Stimulated activated CD4-positive, alpha-beta T cell treated with anti-CD3 and anti-CD28 coated beads, Interleukin-4, amount 100 ng/mL, for 1 hour (primary cell): ENCODE measurements around the gene GHRL.
"Not testable (repeated sequence)": the region's sequence is repeated elsewhere in the genome, so short reads cannot be mapped to it uniquely, and the experiment has no call there.

Source experiments
- DNase-seq: peaks from one replicate; pipeline ENCODE4 v3.0.0-alpha.2; 2020

The GHRL gene

DNA sequence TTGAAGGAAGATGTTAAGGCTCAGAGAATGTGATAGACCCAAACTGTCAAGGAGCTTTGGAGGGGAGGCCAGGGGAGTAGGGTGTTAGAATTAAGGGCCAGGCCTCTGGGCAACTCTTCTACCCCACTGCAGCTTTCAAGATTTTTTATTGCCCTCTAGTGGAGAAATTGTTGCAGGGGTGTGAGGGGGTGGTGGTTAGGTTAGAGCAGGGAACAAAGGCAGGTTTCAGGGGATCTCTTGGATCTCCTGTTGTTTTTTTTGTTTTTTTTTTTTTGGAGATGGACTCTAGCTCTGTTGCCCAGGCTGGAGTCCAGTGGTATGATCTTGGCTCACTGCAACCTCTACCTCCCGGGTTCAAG, 29.6 kb upstream of the GHRL start:
- DNase-seq, result no peak

DNA sequence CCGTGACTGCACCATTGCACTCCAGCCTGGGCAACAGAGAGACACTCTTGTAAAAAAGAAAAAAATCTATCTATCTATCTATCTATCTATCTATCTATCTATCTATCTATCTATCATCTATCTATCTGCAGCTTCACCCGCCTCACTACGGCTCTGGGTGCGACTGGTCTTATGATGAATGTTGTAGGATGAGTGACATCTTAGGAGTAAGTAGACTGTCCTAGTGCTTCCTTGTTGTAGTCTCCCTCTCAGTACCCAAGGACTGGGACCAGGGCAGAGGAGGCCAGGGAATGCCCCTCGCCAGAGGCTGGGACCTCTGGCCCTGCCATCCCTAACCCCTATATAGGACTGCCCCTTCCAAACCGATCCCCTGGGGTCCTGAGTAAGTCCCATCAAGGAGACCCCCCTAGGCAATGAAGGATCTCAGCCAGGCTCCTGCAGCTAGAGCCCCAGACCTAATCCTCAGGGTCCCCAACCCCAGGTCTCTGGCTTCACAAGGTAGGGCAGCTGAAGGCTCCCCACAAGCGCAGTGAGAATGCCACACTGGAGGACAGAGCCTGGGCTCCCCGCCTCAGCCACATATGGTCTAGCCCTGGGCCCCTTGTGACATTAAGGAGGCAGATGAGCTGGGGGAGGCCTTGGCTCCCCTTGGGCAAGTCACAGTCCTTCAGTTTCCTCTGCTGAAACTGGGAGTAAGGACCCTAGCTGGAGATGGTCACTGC, 29.0 kb upstream of the GHRL start:
- no peak for DNase-seq

DNA sequence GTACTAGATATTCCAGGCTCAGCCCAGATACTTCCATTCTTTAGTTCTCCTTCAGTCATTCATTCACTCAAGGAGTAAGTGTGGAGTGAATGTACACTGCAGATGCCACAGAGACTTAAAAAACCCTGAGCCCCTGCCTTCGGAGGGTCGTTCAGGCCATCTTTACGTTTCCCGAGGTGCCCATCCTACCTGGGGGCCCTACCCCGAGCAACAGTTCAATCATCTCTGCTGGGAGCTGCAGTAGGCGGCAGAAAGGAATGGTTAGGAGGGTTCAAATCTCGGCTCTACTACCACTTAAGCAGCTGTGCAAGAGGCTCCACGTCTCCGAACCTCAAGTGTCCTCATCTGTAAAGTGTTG, 27.6 kb upstream of the GHRL start:
- no peak for DNase-seq

DNA sequence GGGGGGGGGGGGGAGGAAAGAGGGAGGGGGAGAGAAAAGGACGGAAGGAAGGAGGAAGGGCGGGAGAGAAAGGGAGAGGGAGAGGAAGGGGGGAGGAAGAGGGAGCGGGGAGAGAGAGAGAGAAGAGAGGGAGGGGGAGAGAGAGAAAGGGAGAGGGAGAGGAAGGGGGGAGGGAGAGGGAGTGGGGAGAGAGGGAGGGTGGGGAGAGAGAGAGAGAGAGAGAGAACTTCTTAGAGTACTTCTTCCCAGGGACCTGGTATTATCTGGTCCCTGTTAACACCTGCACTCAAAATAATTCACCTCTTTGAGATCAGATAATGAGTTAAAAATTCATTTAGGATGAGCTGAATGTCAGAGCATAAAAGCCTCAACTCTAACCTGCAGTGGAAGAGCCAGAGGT, 27.1 kb upstream of the GHRL start:
- DNase-seq, result no peak

DNA sequence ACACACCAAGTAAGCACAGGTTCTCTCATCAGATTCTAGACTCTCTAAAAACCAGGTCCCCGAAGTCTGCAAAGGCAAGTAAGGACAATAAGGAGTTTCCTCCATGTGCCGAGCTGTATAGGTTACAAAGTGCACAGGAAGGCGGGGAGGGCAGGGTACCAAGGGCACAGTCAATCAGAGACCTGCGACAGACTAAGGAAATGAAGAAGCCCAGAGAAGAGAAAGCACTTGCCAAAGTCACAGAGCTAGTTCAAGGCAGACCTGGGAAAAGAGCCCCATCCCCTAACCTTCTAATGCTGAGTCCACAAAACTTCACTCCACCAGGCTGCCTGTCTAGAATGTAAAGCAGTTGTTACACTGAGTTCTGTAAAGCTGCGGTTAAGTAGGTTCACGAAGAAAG, 26.5 kb upstream of the GHRL start:
- no peak for DNase-seq

DNA sequence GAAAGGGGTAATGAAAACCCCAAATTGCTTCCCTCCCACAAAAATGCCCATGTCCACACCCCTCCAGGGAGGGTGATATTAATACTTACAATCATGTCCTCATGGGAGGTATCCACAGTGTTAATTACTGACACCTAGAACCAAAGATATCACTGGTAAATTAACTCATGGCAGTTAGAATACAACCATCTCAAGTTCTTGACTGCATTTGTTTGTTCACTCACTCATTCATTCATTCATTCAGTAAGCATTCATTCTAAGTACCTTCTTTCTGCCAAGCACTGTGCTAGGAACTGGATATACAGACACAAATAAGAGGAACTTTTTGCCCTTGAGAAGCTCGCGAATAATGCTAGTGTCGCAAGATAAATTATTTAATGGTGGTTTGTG, 25.2 kb upstream of the GHRL start:
- DNase-seq, result no peak

DNA sequence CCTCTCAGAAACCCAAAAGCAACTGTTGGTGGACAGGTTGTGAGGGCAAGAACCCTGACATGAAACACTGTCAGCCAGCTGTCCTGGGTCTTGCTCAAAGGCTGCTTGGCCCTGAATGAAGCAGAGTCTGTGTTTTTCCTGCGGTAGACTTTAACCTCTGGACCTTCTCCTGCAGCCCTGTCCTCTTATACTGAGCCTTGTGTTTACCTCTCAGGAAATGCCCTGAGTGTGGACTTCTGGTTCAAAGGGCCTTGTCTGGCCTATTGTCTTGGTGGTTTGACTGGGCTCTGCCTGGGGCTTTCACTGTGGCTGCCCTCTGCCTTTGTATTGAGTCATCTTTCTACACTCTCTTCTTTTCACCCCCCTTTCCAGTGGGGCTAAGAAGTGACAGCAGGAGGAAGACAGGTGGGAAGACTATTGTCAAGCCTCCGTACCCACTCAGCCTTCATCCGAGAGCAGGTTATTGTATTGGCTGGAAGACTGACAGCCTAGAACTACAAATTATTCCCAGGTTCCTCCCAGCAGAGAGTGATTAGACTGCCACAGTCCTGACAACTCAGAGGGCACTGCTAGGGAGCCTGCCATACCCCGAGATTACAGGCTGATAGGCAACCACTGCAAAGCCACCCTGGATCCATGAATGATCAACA, 24.7 kb upstream of the GHRL start:
- no peak for DNase-seq

DNA sequence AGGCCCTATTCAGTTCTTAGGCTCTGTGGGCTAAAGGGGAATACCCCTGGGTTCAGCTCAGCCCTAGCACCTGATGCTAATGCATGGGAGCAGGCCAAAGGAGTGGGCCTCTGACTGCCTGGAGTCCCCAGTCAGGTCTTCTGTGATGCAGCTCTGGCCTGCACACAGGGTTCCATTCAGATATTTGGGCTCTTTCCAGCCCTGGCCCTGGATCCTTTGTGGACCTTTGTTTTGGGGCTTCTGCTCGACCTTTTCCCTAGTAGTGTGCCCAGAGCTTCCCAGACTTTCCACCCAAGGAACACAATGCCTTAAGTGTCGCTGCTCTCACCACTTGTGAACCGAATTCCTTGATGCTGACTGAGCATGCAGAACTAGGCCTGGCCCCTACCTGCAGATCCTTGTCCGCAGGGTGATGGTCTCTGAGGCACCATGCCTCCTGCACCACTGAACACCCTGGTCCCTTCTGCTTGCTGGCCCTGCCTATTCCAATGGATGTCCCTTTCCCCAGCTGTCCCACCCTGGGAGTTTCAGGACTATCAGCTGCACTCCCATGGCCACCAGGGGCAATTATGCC, 23.1 kb upstream of the GHRL start:
- DNase-seq, result no peak

DNA sequence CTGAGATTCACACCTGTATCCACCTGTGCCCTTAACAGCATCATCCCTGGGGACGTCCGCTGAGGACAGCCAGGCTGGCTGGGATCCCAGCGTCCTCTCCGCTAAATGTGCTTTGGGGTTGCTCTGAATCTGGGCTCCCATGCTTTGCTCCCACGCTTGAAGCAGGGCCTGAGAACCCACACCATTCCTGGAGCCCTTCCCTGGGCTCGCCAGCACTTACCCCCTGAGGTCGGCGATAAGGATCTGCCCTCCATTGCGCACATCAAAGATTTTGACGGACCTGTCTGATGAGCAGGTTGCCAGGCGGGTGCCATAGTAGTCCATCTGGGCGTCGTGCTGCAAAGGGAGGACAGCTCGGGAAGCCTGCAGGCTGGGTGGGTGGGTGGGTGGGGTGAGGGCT, 22.4 kb upstream of the GHRL start:
- DNase-seq, result no peak

DNA sequence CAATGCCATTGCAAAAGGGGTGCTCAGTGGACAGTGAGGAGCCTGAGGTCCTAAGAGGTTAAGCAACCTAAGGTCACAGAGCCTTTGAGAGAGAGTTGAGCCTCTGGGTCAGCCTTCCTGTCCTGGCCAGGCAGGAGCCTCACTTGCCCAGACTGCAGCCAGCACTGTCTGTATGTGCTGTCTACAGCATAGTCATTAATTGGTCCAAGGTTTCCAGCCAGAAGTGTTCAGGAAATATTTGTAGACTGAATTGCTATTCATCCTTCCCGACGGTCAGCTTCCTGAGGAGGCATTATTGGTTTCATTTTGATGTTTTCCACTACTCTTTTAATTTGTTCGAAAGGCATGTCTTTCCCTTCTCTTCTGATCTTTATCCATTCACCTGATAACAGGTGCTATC, 20.1 kb upstream of the GHRL start:
- DNase-seq, result no peak

DNA sequence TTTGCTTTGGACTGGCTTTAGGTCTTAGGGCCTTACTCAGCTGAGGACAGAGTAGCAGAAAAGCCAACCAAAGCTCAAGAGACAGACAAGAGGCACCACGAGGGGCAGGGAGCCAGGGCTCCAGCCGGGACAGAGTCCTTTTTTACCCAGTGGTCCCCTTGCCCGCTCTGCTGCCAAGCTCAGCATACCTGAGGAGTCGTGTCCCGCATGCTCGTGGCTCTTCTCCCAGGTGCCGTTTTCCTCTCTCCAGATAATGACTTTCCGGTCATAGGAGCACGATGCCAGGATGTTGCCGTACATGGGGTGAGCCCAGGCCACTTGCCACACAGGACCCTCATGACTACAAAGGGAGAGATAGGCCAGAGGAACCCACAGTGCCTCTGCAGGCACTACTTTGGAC, 19.6 kb upstream of the GHRL start:
- no peak for DNase-seq

DNA sequence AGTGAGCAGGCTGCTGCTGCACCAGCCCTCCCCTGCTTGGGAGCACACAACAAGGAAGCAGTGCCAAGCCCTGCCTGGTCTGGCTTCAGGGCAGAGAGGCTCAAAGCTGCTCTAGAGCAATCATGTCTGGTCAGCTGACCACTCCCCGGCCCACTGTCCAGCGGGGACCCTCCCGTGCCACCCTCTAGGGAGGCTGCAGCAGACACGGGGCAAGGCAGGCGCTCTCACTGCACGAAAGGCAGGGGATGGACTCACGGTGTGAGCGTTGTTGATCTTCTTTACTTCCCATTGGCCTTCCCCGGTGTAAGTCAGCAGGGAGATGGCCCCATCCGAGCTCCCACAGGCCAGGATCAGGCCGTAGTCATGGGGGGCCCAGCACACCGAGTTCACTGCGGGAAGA, 19.0 kb upstream of the GHRL start:
- DNase-seq, result no peak

DNA sequence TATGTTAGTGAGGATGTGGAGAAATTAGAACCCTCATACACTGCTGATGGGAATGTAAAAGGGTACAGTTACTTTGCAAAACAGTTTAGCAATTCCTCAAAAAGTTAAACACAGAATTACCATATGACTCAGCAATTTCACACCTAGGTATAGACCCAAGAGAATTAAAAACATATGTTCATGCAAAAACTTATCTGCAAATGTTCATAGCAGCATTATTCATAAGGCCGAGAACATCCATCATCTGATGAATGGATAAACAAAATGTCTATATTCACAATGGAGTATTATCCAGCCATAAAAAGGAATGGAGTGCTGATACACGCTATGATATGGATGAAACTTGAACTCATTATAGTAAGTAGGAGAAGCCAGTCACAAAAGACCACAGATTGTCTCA, 17.8 kb upstream of the GHRL start:
- DNase-seq, result no peak

DNA sequence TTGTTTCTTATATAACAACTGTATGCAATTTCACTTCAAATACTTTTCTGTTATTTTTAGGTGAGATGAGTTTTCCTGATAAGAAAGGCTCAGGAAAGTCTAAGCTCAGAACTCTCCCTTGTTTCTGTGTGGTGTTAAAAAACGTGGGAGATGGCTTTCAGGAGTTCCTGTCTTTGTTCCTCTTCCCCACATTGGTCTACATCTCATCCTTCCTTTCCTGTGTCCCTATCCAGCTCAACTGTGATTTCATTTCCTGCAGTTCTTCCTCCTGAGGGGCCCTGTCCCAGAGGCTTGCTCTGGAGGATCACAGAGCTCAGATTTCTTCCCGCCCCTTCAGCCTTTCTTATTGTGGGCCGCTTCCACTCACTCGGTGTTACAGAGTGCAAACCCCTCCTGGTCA, 17.0 kb upstream of the GHRL start:
- no peak for DNase-seq

DNA sequence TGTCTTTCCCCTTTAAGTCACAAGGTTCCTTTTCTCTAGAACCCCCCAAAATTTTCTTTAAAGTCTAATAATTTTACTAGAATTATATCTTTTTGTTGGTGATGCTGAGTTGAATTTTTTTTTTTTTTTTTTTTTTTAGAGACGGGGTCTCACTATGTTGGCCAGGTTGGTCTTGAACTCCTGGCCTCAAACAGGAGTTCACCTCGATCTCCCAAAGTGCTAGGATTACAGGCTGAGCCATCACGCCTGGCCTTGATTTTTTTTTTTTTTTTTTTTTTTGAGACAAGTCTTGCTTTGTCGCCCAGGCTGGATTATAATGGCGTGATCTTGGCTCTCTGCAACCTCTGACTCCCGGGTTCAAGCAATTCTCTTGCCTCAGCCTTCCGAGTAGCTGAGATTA, 15.9 kb upstream of the GHRL start:
- no peak for DNase-seq

DNA sequence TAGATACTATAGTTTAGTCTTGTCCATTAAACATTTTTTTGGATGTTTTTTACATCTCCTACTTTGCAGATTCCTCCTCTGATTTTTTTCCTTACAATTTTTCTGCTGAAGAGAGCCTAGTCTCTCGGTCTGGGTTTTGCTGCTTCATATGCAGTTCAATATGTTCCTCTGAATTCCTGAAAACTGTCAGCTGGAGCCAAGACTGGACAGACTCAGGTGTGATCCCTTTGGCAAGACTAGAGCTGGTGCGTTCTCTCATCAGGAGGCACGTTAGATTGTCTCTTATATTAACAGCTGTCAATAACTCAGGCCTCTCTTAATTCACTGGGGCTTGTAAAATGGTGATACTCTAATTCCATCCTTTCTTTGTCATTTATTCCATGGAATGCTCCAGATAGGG, 13.4 kb upstream of the GHRL start:
- no peak for DNase-seq

DNA sequence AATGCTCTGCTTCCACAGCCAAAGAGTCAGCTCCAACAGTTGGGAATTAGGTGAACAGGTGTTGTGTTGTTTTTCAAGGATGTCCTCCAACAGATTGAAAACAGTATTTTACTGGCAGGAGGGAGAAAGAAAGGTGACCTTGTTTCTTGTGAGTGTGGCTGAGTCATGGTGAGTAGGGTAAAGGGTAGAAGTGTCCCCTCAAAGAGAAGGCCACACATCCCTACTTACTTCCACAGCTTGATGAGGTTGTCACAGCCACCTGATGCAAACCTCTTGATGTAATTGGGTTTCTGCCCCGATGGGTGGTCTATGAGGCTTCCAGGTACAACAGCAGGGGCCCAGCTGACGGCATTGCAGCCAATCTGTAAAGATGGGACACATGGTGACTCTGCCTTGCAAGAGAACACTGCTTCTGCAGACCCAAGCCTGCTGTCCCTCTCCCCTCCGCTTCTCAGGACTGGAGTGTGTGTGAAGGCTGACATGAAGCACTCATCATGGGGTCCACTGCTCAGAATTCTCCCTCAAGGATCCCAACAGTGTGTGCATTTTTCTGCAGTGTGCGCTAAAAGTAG, 12.7 kb upstream of the GHRL start:
- DNase-seq, result no peak

DNA sequence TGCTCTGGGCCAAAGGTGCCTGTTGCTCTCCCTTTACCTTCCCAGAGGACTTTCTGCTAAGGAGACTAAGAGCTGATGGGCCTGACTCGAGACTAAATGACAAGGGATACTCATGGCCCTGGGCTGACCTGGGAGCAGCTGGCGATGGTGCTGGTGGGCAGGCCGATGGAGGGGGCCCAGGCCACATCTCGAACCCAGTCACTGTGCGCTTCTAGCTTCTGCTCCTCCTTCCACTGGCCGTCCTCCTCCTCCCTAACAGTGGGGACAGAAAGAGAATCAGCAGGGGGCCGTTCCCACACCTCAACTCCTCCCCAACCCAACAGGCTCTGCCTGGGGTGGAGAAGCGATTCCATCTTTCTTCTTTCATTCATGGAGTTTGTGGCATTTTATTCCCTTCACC, 12.2 kb upstream of the GHRL start:
- DNase-seq, result no peak

DNA sequence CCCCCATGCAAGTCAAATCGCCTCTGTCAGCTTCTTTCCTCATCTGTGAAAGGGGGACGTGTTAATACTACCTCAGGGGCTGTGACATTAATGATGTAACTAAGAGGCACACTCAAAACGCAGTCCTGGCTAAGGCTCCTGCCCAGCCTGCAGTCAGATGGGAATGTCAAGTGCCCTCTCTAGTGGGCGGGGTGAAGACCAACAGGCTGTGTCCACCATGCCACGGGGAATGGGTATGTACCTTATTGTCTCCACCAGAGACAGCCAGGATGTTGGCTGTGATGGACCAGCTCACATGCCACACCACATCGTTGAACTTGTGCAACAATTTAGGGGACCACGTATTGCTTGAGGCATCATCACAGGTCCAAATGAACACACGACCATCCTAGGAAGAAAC, 11.0 kb upstream of the GHRL start:
- no peak for DNase-seq

DNA sequence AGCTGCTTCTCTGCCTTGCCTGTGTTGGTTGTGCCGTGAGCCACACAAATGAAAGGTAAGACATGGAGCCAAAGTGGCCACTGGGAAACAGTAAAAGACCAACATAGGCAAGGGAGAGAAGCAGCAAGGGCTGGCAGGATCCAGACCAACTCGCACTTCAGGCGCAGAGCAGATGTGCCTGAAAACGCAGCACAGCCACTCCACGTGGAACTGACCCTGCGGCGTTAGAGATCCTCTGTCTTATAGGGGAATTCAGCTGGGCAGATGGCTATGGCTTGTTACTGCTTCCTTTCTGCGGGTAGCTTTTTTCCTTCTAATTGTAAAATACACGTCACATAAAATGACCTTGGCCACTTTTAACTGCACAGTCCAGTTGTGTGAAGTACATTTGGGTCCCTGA, 10.4 kb upstream of the GHRL start:
- no peak for DNase-seq

DNA sequence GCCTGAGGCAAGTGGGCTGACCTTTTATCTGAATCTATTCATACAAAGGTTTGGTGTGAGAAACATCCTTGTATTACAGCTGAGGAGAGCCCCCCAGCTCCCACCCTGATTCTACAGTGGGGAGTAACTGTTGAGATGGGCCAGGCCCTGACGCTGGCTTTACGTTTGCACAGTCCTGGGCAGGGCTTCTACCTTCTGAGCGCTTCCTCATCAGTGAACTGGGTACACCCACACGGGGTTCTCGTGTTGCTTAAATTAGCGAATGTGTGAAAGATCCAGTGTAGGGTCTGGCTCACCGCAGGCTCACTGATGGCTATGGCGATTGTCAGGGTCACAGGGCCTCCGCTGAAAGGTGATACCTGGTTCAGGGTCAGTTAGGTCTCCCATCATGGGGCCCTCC, 7.3 kb upstream of the GHRL start:
- DNase-seq, result no peak

DNA sequence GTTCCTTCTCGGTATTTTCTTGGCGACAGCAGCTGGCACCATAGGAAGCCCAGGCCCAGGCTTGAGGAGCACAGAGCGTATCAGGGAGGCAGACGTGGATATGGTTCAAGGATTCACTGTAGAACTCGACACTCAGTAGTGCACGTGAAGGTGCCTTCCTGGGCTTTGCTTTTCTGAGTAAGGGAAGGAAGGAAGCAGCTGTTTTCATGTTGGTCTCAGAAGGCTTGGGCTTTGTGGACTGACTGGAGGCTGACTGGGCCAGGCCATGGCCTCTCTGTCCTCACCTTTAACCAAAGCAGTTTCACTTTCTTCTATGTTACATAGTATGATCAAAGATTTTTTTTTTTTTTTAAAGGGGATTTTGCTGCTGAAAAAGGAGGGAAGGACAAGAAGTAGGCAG, 6.9 kb upstream of the GHRL start:
- no peak for DNase-seq

DNA sequence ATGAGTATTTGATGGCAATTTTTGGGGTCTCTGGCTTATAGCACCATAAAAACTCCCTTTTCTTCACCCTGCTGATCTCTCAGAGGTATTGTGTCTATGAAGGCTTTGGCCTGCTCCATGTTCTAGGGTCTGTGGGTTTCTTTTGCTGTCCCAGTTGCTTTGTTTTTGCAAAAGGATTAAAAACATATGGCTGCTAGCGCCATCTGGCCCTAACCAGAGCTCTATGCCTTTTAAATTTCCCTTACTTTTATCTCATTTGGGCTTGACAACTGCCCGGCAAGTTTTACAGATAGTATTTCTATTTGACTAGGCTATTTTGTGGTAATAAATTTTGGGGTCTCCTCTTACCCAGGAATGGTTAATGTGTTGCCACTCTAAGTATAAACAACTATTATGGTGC, 6.4 kb upstream of the GHRL start:
- DNase-seq, result no peak

DNA sequence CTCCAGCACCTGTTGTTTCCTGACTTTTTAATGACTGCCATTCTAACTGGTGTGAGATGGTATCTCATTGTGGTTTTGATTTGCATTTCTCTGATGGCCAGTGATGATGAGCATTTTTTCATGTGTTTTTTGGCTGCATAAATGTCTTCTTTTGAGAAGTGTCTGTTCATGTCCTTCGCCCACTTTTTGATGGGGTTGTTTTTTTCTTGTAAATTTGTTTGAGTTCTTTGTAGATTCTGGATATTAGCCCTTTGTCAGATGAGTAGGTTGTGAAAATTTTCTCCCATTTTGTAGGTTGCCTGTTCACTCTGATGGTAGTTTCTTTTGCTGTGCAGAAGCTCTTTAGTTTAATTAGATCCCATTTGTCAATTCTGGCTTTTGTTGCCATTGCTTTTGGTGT, 5.3 kb upstream of the GHRL start:
- DNase-seq, result not testable (repeated sequence)
